Retinal pigment epithelial cell (primary cell): Measurements from ENCODE around the gene ALDH1A1.
"Not testable (repeated sequence)": the region's sequence is repeated elsewhere in the genome, so short reads cannot be mapped to it uniquely, and the experiment has no call there.

Source experiments
- DNase-seq: peaks from one replicate; pipeline ENCODE4 v3.0.0-alpha.2; 2010; ENCODE audit warnings: low read depth
- H3K4me3 ChIP-seq: 2 replicates; pipeline ENCODE4 v1.5.1; 2011; ENCODE audit warnings: mild to moderate bottlenecking, low read length, control low read depth, moderate library complexity
- TF ChIP-seq, protein P1 (sequence below): conservative IDR thresholded peaks from 2 replicates; pipeline ENCODE4 v1.5.1; 2011; ENCODE audit warnings: low read depth, low read length, control low read depth, inconsistent platforms

The ALDH1A1 gene

DNA sequence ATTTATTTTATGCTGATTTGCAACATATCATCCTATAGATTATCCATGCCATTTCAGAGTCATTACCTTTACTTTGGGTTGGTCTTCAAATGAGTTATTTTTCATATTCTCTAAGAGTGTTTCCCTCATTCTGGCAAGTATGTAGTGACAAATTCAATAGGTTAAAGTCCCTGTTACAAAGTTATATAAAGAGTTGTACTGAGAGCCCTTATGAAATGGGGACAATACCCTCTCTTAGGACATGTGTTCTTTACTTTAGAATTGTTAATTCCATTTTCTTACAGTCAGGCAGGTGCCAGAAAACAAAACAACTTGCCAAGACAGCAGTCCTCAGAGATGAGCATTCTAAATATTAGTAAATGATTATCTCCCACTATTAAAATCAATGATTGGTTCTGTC is 6.0 kb downstream of the ALDH1A1 start:
- no peak overlapping the region for H3K4me3 ChIP-seq
- DNase-seq: no peak
- TF ChIP-seq, protein P1, sequence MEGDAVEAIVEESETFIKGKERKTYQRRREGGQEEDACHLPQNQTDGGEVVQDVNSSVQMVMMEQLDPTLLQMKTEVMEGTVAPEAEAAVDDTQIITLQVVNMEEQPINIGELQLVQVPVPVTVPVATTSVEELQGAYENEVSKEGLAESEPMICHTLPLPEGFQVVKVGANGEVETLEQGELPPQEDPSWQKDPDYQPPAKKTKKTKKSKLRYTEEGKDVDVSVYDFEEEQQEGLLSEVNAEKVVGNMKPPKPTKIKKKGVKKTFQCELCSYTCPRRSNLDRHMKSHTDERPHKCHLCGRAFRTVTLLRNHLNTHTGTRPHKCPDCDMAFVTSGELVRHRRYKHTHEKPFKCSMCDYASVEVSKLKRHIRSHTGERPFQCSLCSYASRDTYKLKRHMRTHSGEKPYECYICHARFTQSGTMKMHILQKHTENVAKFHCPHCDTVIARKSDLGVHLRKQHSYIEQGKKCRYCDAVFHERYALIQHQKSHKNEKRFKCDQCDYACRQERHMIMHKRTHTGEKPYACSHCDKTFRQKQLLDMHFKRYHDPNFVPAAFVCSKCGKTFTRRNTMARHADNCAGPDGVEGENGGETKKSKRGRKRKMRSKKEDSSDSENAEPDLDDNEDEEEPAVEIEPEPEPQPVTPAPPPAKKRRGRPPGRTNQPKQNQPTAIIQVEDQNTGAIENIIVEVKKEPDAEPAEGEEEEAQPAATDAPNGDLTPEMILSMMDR: no peak

DNA sequence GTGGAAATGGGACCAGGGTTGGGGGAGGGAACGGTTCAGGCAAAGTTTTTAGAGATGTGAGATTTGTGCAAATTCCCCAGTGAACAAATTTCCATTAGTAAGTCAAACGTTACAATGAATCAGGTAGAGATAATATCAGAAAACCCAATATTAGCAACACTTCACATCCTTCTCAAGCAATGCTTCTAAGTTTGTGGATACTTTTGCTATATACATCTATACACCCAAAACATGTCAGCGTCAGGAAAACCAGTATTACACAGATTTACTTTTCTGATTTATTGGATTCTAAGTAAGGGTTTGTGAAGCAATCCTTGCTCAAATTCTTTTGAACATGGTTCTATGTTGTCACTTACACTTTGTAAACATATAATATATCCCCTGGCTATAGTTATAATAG is 6.5 kb downstream of the ALDH1A1 start:
- TF ChIP-seq, protein P1: no peak
- DNase-seq: no peak
- H3K4me3 ChIP-seq: no peak overlapping the region

DNA sequence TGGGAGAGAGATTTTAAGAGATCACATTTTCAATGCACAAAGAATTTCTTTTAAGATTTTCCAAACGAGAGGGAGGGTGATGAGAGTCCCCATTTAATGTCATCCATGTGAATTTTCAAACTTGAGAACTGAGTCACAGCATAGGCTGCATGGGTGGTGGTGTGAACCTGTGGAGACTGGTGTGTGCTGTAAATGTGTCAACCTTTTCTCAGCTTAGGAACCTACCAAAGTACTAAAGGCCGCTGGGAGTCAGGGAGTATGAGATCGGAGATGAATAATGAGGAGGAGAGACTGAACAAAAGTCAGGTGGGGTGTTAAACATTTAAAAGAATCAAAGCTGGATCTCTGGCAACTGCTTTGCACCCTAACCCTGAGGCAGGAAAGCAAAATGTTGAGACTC is 7.5 kb downstream of the ALDH1A1 start:
- no peak for DNase-seq
- no peak overlapping the region for H3K4me3 ChIP-seq
- TF ChIP-seq, protein P1: no peak

DNA sequence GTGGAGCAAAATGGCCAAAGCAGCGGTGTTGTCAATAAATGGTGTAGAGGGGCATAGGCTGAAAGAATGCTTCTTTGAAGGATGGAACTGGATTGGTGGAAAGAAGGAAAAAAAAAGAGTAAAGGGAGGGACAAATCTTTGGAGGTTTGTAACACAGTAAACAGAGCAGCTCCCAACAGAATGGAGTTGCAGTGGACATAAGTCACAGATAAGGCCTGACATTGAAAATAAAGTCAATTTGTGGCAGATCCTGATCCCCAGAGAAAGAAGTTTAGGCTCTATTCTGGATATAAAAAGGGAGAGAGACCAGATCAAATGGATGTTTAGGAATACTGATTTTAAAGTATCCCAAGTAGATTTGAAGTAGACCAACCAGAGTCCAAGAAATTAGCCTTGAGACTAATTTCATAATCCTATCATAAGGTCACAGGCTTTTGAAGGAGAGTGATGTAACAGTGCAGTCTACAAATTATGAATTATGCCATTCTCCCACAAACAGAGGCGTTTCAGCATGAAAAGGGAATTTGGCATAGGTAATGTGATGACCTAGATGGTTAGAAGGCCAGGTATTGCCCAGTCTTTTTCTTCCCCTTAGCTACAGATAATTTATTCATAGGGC is 8.9 kb downstream of the ALDH1A1 start:
- TF ChIP-seq, protein P1: no peak
- no peak overlapping the region for H3K4me3 ChIP-seq
- DNase-seq: no peak

DNA sequence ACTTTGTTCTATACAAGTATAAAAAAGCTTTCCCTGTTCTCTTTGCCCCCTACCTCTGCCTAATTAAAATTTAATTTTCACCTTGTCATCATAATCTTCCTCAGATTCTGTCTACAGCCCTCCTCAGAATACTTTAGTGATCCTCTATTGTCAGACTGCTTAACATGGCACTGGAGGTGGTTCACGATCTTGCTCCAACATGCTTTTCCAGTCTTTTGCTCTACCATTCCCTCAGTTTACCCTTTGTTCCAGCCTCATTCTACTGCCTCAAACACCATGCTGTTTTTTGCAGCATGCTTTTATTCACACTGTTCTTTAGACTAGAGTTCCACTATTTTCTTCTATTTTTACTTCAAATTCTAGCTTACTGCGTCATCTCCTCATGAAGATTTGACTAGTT is 10.4 kb downstream of the ALDH1A1 start:
- no peak overlapping the region for H3K4me3 ChIP-seq
- no peak for DNase-seq
- TF ChIP-seq, protein P1: no peak

DNA sequence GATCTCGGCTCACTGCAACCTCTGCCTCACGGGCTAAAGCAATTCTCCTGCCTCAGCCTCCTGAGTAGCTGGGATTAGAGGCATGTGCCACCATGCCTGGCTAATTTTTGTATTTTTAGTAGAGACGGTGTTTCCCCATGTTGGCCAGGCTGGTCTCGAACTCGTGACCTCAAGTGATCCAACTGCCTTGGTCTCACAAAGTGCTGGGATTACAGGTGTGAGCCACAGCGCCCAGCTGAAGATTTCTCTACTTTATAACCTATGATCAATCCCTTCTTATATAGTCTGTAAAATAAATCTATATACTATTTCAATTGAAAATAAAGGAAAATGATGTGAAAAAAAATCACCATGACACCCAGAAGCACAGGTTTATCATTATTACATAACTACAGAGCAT is 13.3 kb downstream of the ALDH1A1 start:
- DNase-seq, H3K4me3 ChIP-seq: not testable (repeated sequence)

DNA sequence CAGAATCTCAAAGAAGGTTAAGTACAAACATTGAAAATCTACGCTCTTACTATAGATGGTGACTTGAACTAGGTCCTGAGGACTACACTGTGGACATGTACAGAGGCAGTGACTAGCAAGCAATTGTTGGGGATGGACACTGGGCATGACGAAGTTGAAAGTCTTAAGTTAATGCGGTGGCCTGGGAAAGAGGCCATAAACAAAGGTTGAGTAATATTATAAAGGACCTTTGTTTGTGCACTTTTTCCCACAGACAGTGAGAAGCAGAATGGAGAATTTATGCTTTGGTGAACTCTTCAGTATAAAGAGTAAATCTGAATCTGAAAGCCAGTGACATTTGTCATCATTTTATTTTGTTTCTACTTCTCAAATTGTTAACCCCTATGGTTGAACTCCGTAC is 15.3 kb downstream of the ALDH1A1 start:
- no peak overlapping the region for H3K4me3 ChIP-seq
- DNase-seq: no peak
- TF ChIP-seq, protein P1: no peak

DNA sequence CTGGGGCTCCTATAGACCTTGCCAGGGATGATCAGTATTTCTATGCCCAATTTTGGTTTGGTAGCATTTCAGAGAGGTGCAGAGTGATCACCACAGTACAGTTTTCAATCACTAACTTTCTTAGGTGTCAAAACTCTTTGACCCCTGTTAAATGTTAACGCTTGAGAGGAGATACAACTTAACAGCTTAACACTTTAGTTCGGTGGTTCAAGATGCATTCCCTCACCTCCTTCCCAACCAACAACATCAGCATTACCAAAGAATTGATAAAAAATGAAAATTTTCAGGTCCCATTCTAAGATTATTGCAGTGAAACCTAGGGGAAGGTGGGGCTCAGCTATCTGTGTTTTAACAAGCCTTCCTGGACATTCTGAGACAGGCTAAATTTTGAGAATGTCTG is 16.2 kb downstream of the ALDH1A1 start:
- H3K4me3 ChIP-seq: no peak overlapping the region
- DNase-seq: no peak
- TF ChIP-seq, protein P1: no peak
